ENCODE measurements around the gene NUDT14.

- TF ChIP-seq CTCF (IDR thresholded peaks at IDR 0.05) (no peak), POLR2A (IDR thresholded peaks at IDR 0.05) (no peak)
Observed at GRCh38 chr14:105201925-105202513, 20.9 kb upstream of the NUDT14 start.
